ENCODE results near the gene PRODH. TPM values are rescaled to one million over a fixed set of nuclear protein-coding genes. Genes with fewer than 3 reads are reported as not detected.
"Not testable (repeated sequence)": the region's sequence is repeated elsewhere in the genome, so short reads cannot be mapped to it uniquely, and the experiment has no call there.

PRODH gene
- total RNA-seq, 2 donors from 2014 or later: 10.2 to 15.5 TPM

DNA sequence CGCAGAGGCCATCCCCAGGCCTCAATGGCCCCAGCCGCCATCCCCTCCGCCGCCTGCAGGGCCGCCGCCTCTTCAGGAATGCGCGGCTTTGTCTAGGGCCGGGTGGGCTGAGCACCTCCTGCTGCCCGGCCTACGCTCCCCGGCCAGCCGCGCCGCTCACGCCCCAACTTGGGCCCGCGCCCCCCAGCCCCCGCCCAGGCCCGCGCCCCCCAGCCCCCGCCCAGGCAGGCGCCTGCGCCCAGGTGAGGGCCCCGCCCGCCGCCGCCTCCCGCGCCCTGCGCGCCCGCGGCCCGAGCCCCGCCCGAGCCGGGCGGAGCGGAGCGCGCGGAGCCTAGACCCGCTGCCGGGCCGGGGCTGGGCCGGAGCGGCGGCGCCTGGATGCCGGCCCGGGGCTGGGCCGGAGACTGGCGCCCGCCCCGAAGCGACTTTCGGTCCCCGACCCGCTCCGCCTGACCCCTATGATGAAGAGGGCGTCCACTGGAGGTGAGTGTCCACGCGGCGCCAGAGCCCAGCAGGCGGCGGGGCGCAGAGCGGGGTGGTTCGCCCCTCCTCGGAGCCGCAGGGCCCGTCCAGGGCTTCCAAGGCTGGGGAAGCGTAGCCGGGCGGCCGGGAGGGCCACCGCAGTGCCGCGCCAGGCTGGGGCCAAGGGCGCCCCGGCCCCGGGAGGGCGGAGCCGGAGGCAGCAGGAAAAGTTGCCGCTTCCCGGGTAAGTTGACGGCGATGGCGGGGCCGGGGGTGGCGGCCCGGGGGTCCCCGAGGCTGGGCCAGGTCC, 34.3 kb upstream of the PRODH start:
- ATAC-seq: peak; percentile 73
- no peak for DNase-seq
- intact Hi-C loops (cut with DNase I, micrococcal nuclease): no loop called here

DNA sequence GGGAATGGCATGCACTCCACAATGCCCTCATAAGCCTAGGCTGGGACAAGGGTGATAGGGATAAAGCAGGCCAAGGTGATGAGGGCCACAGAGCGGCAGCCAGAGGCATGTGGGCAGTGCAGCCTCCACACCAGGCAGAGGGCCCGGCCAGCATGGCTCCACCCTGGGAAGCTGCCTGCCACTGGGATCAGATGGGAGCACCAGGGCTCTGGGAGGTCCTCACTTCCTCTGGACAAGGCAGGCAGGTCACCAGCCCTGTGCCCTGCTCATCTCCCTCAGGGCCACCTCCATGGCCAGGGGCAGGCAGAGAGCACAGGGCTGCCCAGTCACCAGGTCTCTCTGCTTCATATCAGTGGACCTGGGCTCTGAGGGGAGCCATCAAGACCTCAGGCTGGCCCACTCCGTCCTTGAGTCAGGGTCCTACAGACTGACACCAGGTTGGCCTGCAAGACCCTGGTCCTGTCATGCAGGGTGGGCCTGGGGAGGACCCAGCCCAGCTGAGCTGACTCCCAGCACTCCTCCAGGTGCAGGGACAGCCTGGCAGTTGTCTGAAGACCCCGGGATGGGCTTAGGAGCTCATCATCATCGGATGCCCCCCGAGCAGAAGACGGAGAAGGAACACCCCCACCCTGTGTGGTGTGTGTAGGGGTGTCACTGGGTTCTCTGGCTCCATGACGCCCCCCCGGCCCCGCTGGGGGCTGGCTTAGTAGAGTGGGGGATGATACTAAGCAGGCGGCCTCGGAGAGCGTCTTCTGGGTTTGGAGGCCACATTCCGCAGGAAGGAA, 33.3 kb upstream of the PRODH start:
- DNase-seq; intact Hi-C loops (cut with DNase I, micrococcal nuclease): not testable (repeated sequence)
- ATAC-seq: peak; percentile 6

DNA sequence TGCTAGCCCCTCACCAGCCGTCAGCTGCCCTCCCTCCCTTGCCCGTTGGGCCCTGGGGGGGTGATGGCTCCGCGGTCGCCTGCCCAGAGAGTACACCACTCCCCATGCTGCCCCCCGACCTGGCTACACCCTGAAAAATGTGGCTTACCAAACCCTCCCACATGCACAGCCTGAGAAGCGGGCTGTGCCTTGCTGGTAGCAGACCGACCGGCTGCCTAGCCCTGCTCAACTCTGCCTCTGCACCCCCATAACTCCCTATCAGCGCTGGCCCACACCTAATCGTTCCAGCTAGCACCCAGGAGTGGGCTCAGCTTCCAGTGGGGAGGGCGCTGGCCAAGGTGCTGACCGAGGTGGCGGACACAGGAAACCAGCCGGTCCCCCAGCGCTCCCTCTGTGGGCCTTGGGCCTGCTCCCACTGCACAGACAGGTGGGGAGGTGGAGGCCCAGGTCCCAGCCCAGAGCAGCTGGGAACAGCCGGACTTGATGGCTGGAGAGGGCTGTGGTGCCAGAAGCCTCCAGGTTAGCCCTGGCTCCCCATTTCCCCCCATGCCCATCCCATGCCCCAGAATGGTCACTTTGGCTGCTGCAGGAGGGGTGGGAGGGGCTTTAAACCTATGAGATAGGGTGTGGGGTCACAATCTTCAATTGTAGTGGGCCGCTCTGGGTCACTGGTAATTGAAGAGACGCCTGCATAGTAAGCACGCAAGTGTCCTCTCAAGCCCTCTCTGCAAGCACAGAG, 32.1 kb upstream of the PRODH start:
- intact Hi-C loops (cut with DNase I, micrococcal nuclease): no loop called here
- DNase-seq: peak in 1 of 2 donors; percentile 15
- ATAC-seq: no peak

DNA sequence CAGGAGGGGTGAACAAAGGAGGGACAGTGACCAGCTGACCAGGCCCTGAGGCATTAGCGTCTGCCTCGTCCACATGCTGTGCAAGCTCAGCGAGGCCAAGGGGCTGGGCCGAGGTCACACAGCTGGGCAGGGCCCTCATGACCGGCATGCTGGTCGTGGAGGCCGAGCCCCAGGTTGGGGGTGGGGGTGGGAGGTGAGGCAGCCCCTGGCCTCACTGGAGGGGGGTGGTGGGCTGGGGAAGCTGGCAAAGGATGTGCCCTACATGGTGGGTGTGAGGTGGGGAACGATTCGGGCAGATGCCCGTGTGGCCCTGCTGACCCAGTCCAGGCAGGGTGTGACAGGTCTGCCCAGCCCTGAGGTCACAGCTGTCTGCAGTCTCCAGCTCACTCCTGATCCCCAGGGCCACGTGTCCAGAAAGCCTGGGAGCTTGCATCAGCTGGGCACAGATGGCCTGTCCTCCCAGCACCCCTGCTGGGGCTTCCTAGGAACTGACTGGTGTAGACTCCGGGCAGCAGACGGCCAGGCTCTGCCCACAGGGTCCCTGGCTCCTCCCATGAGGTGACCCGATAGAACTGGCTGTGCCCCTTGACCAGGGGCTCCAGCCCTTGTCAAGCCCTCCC, 31.4 kb upstream of the PRODH start:
- intact Hi-C loops (cut with DNase I, micrococcal nuclease); ATAC-seq; DNase-seq: not testable (repeated sequence)

DNA sequence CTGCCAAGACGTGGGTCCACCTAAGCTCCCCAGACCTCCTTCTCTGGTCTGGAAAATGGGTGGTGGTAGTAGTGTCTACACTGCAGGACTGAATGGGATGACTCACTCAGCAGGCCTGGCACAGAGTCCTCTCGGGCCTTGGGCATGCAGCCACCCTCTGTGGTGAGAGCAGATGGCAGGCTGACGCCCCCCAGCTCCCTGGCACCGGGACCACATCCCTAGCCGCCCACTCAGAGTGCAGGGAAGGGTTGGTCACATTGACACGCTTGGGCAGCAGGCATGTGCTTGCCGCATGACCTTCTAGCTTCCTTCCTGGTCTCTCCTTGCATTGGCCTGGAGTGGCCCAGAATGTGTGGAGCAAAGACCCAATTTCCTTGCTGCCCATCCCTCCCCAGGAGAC, 30.7 kb upstream of the PRODH start:
- no peak for ATAC-seq
- intact Hi-C loops (cut with DNase I, micrococcal nuclease): no loop called here
- DNase-seq: no peak

DNA sequence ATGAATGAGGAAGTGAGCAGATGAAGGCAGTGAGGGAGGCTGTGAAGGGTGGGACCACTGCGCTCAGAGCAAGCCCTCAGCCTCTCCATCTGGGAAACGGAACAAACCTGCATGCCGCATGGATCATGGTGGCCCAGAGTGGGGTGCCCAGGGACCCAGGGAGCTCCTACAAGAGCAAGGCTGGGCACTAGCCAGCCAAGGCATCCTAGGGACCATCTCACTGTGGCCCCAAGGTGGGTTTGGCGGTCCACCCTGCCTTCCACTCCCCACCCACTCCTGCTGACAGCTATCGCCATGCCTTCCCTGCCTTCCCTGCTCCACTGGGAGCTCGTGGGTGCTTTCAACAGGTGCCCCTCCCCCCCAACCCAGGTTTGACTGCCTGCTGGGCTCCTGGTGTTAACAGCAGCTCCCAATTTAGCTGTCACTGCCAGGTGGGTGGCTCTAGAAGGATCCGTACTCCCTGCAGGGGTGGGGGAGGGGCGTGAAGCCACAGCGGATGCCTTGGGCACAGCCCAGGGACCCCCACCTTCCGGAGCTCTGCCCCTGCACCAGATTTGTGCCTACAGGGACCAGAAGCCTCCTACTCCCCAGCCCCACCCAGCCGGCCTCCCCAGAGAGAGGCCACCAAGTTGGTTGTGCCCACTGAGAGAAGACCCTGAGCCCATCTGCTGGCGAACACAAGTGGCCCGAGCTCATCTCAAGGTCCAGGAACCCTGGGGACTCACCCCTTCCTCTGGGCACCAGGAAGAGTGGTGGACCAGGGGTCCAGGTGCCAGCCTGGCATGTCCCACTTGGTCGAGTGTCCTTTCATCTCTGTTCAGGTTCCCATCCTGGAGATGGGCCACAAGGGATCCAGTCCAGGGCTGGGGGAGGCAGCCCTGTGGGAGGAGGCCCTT, 29.7 kb upstream of the PRODH start:
- ATAC-seq: no peak
- DNase-seq: no peak
- intact Hi-C loops (cut with DNase I, micrococcal nuclease): no loop called here

DNA sequence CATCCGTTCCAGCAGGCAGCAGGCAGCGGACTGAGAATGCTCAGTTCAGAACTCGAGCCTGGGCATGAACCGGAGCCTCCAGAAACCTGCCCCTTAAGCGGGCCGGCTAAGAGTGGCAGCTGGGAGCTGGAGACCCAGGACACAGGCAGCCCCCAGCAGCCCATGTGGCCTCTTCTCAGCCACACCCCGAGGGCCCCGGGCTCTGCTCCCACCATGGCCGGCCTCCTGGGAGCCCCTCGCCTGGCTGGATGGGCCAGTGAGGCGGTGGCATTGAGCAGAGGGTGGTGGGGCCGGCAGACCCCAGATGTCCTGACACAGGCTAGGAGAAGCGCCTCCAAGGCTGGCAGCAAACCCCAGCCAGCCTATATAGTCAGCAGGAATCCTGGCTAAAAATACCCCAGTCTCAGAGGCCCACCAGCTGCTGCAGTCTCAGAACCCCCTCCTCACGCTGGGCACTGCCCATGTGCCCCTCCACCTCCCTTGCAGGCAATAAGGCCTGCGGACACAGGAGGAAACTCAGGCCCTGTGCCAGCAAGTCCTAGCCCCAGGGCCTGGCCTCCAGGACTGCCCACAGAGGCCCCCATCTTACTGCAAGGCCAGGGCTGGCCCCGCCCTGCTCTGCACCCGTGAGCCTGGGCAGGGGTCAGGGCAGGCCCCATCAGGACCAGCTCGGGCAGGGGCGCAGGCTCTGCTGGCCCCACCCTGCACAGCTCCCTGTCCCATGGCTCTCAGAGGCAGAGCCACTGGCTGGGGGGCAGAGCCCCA, 28.6 kb upstream of the PRODH start:
- intact Hi-C loops (cut with DNase I, micrococcal nuclease); ATAC-seq; DNase-seq: not testable (repeated sequence)

DNA sequence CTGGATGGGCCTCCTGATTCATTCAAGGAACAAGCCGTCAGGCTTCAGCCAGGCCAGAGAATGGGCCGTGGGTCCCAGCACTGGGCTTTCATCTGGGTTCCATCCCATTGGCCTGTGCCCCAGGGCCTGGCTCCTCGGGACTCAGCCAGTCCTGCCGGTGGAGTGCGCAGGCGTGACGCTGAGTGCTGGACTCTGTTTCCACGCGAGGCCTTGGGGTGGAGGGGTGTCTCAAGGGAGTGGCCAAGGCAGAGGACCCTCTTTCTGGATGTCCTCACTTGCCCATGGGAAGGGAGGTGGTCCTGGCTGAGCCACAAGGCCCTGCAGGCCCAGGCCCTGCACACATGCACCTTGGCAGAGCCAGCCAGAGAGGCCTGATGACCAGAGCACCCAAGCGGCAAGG, 28.0 kb upstream of the PRODH start:
- not testable (repeated sequence) for ATAC-seq, DNase-seq

DNA sequence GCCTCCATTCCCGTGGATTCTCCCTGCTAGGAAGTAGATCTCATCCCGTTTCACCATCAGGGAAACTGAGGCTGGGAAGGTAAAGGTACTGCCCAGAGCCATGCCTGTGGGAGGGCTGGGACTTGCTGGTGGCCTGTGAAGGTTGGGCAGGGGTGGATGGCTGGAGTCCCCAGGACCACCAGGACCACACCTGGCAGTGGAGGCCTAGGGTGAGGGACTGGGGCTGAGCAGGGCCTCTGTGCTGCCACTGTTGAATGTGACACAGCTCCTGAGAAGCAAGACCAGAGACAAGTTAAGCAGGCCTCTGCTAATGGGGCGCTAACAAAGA, 26.2 kb upstream of the PRODH start:
- no peak for ATAC-seq
- intact Hi-C loops (cut with DNase I, micrococcal nuclease): no loop called here
- DNase-seq: no peak

More for the DNA sequence above, 28.0 kb upstream of the PRODH start:
- intact Hi-C loops (cut with DNase I, micrococcal nuclease): not testable (repeated sequence)

DNA sequence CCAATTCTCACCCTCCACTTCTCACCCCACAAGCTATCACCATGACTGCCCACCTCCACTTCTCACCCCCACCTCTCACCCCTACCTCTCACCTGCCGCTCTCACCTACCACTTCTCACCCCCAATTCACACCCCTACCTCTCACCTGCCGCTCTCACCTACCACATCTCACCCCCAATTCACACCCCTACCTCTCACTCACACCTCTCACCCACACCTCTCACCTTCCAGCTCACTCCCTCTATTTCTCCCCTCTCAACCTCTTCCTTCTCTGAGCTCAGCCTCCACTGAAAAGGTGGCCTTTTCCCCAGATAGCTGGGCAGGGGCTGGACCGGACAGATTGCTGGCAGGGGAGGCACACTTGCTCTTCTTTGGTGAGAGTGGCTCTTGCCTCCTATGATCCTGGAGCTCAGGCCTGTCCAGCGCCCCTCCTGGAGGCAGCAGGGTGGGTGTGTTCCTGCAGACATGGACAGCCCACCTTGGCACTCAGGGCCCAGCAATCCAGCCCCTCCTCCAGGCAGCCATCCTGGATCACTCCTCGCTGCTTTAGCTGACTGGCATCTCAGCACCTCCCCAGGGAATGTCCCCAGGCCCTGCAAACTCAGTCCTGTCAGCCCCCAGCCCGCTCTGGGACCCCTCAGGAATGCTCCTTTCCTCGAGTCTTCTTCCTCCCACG, 25.7 kb upstream of the PRODH start:
- ATAC-seq; DNase-seq; intact Hi-C loops (cut with DNase I, micrococcal nuclease): not testable (repeated sequence)

DNA sequence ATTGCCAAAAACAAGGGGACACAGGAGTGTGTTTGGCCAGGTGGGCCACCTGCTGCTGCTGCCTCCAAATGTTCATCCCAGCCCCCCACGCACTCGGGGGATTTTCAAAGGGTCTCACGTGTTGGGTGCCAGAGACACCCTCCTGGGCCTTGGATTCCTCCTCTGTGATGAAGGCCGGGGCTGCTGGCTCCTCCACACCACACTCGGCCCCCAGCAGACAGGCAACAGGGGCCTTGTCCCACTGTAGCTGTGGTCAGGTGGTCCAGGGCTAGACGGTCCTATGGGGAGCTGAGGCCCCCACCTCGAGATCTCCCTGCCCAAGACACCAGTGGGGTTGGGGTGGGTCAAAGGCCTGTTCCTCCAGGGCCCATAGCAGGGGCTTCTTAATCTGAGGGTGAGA, 25.1 kb upstream of the PRODH start:
- ATAC-seq; DNase-seq; intact Hi-C loops (cut with DNase I, micrococcal nuclease): not testable (repeated sequence)

DNA sequence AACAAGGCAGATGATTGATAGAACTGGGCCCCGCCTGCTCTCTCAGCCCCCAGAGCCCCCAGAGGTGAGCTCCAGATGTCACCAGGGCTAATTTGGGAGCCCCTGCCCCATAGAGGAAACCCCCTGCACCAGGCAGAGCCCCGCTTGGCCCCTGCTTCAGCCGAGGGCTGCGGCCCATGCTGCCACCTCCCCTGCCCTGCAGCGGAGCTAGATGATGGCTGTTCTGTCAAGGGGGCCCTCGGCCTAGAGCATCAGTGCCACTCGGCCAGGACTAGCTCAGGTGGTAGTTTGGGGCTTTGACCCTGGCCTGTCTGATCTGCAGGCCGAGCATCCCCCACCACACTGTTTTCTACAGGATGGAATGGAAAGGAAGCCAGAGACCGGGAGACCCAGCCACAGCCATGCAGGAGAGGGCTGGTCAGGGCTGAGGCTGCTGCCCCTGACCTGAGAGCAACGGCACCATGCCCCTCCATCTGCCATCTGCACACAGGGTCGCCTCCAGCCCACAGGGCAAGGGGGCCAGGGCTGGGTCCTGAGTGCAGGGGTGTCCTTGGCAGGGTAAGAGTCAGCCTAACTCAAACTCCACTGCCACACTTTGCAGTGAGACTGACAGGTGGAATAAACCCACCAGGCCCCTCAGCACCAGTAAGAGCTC, 24.2 kb upstream of the PRODH start:
- intact Hi-C loops (cut with DNase I, micrococcal nuclease); ATAC-seq: not testable (repeated sequence)
- peak in 1 of 2 donors; percentile 16 for DNase-seq

DNA sequence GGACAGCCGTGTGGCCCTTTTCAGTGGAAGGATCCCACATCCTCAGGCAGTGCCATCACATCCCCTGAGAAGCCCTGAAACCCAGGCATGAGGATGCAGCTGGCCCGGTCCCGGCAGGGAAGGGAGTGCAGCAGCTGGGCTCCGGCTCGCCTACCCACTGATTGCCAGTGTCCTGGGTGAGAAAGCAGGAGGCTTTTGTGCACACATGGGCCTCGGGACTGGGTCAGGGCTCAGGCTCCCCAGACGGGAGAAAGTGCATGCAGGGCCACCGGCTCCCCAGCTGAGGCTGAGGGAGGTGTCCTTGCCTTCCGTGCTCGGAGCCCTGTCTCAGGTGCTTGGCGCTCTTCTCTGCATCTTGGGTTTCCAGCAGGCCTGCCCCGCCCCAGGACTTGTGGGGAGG, 23.6 kb upstream of the PRODH start:
- DNase-seq; intact Hi-C loops (cut with DNase I, micrococcal nuclease); ATAC-seq: not testable (repeated sequence)

DNA sequence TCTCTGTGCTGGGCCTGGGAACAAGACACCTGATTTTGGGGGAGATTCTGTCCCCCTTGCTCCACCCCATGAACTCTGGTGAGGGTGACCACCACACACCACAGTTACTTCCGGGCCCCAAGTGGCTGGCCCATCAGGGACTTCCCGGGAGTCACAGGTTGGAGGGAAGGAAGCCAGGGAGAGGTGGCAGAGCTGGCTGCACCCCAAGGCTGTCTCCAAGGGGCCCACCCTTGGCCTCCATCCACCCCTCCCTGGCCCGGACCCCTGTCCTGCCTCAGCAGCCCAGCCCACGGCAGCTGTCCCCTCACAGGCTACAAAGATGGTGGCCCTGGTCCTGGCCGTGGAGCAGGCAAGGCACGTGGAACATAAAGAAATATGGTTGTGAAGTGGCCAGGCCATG, 23.2 kb upstream of the PRODH start:
- DNase-seq; ATAC-seq; intact Hi-C loops (cut with DNase I, micrococcal nuclease): not testable (repeated sequence)

DNA sequence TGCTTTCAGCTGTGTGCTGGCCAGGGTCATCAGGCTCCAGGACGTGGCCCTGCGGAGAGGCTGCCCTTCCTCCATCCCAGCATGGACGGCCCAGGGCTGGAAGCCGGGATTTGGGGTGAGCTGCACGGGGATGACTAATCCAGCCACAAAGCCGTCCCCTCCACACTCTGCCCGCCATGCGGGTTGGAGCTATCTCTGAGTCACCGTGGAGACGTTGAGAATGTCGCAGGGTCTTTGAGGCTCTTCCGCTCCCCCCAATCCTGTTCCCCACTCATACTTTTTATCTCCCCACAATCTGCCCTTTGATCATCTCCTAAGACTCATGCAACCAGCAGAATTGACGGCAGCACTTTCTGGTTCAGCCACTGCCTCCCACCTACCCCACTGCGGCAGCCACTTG, 22.6 kb upstream of the PRODH start:
- ATAC-seq; intact Hi-C loops (cut with DNase I, micrococcal nuclease): not testable (repeated sequence)
- peak in 1 of 2 donors; percentile 14 for DNase-seq

DNA sequence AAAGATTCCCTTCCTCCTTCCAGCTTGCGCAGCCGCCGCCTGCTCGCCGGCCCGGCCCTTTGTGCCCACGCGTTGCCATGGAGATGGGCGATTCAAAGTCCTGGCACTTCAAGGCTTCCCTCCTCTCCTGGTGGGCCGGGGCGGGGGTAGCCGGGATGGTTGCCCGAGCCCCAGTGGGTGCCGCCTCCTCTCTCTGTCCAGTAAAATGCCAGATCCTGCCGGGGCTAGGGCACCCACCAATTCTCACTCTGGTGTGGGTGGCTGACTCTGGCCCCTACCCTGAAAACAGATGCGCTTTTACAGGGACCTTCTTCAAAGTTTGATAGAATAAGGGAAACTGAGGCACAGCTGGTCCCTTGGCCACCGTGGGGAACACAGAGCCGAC, 22.2 kb upstream of the PRODH start:
- intact Hi-C loops (cut with DNase I, micrococcal nuclease); ATAC-seq; DNase-seq: not testable (repeated sequence)

All from left colon (tissue), 2 donors.